Bladder microvascular endothelial cell (primary cell): ENCODE measurements around the gene IFNA14. TPM values are rescaled to one million over a fixed set of nuclear protein-coding genes. Genes with fewer than 3 reads are reported as not detected.

Experiments
- total RNA-seq: library from RNA; depleted of rRNA; stranded (reverse); fragments of >200 nt; gene quantifications from 2 replicates; pipeline ENCODE4 v1.2.3, GENCODE V29; 2014

The IFNA14 gene
- not detected in 2 replicates for total RNA-seq

DNA sequence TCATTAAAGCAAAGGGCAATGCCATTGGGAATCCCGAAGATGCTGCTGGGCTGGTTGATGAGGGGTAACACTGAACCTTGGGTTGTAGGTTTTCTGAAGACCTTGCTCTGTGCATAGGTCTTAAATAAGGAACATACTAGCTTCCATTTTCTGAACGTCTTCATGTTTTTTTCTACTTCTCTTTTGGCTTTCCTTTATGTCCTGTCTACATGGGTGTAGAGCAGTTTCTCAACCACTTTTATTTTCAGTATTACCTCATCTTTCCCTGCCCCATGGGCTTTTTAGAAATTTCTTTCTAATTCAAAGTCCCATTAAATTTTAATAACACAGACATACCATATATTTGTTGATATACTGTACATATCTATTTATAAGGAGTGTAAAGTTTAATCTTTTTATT, at the start of gene IFNA14:
Gene IFNA14 (minus strand): TSS at position 95 of the 400 bp plus-strand sequence. CDS start 70 bp downstream, at position 25.

GRCh38 chr9:21228122-21228521, 11.7 kb downstream of the IFNA14 start, which contains the start of gene IFNA17:
IFNA17 (minus strand) TSS chr9:21228222; CDS start chr9:21228173, 49 bp downstream.

GRCh38 chr9:21217211-21217610, 22.6 kb downstream of the IFNA14 start, which contains the start of gene IFNA16:
IFNA16 (minus strand) TSS chr9:21217311; CDS start chr9:21217305, 6 bp downstream.

GRCh38 chr9:21207043-21207442, 32.8 kb downstream of the IFNA14 start, which contains the start of gene IFNA10:
IFNA10 (minus strand) TSS chr9:21207143; CDS start chr9:21207097, 46 bp downstream.

DNA sequence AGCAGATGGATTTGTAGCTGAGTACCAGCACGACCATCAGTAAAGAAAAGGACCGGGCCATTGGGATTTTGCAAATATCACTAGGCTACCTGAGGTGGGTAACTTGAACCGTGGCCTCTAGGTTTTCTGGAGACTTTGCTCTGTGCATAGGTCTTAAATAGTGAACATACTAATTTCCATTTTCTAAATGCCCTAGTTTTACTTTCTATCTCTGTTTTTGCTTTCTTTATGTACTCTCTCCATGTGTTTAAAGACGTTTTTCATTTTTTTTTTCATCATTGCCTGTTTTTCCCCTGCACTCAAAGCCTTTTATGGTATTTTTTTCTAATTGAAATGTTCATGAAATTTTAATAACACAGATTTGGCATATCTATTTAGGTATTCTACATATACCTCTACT, 37.7 kb downstream of the IFNA14 start, which contains the start of gene IFNA7:
Gene IFNA7 (minus strand): TSS at position 101 of the 400 bp plus-strand sequence. CDS start 40 bp downstream, at position 61.

Other genes starting within 250 kb of the IFNA14 start
- 0.44 and 1.8 TPM in 2 replicates for gene HACD4, start 208.4 kb downstream of the IFNA14 start, total RNA-seq
- gene IFNB1, start 162.1 kb downstream of the IFNA14 start, total RNA-seq: not detected in 2 replicates
- not detected in 2 replicates for gene IFNW1, start 98.2 kb downstream of the IFNA14 start, total RNA-seq
- not detected in 2 replicates for gene IFNA21, start 73.3 kb downstream of the IFNA14 start, total RNA-seq
- not detected in 2 replicates for gene IFNA4, start 52.4 kb downstream of the IFNA14 start, total RNA-seq
- not detected in 2 replicates for gene IFNA7, start 37.8 kb downstream of the IFNA14 start, total RNA-seq
- not detected in 2 replicates for gene IFNA10, start 32.9 kb downstream of the IFNA14 start, total RNA-seq
- gene IFNA16, start 22.7 kb downstream of the IFNA14 start, total RNA-seq: not detected in 2 replicates
- gene IFNA17, start 11.8 kb downstream of the IFNA14 start, total RNA-seq: not detected in 2 replicates
- under 0.01 TPM in 1 of 2 replicates, not detected in the other for gene IFNA5, start 65.3 kb upstream of the IFNA14 start, total RNA-seq
- 22.5 and 41.5 TPM in 2 replicates for gene KLHL9, start 95.4 kb upstream of the IFNA14 start, total RNA-seq
- not detected in 2 replicates for gene IFNA6, start 110.9 kb upstream of the IFNA14 start, total RNA-seq
- not detected in 2 replicates for gene IFNA13, start 128.1 kb upstream of the IFNA14 start, total RNA-seq
- gene IFNA2, start 145.4 kb upstream of the IFNA14 start, total RNA-seq: not detected in 2 replicates
- gene IFNA8, start 169.1 kb upstream of the IFNA14 start, total RNA-seq: not detected in 2 replicates
- gene IFNA1, start 200.4 kb upstream of the IFNA14 start, total RNA-seq: not detected in 2 replicates
- 0.16 and 0.63 TPM in 2 replicates for gene IFNE, start 242.3 kb upstream of the IFNA14 start, total RNA-seq